T-helper 1 cell treated with Interleukin-12 subunit alpha and Interleukin-12 subunit beta and Interleukin-4 antibody, amounts not matched to agents 30 μg/mL and 1 μg/mL, for 36 hours (primary cell): ENCODE results near the gene AIPL1.

Source experiments
- H3K27ac Mint-ChIP-seq: one replicate; pipeline ENCODE4 v1.8.0; 2021; ENCODE audit warnings: mild to moderate bottlenecking, mixed read lengths
- H3K27me3 Mint-ChIP-seq: one replicate; pipeline ENCODE4 v1.8.0; 2021; ENCODE audit warnings: low read depth, mixed read lengths
- H3K36me3 Mint-ChIP-seq: one replicate; pipeline ENCODE4 v1.8.0; 2021; ENCODE audit warnings: low read depth, mixed read lengths
- H3K4me1 Mint-ChIP-seq: one replicate; pipeline ENCODE4 v1.8.0; 2021; ENCODE audit warnings: low read depth, mixed read lengths
- H3K4me3 Mint-ChIP-seq: one replicate; pipeline ENCODE4 v1.8.0; 2021; ENCODE audit warnings: mild to moderate bottlenecking, moderate library complexity, mixed read lengths
- H3K9me3 Mint-ChIP-seq: one replicate; pipeline ENCODE4 v1.8.0; 2021; ENCODE audit warnings: mixed read lengths

The AIPL1 gene

GRCh38 chr17:6446516-6447100 lies 11.7 kb upstream of the AIPL1 start:
- no peaks in the 10 kb centered on the region for H3K9me3 Mint-ChIP-seq
- H3K4me1 Mint-ChIP-seq = peaks cover 11% of the 10 kb centered on the region
- no peak overlapping the region for H3K4me3 Mint-ChIP-seq
- H3K27me3 Mint-ChIP-seq = peaks cover 7% of the 10 kb centered on the region
- H3K36me3 Mint-ChIP-seq = peaks cover 9% of the 10 kb centered on the region
- no peak overlapping the region for H3K27ac Mint-ChIP-seq

GRCh38 chr17:6444571-6445335 lies 9.8 kb upstream of the AIPL1 start:
- Mint-ChIP-seq H3K4me3 (peak overlapping the region; percentile 97), H3K4me1 (peaks cover 11% of the 10 kb centered on the region), H3K27me3 (peaks cover 22% of the 10 kb centered on the region), H3K9me3 (no peaks in the 10 kb centered on the region), H3K27ac (peak overlapping the region; percentile 83), H3K36me3 (peaks cover 5% of the 10 kb centered on the region)

DNA sequence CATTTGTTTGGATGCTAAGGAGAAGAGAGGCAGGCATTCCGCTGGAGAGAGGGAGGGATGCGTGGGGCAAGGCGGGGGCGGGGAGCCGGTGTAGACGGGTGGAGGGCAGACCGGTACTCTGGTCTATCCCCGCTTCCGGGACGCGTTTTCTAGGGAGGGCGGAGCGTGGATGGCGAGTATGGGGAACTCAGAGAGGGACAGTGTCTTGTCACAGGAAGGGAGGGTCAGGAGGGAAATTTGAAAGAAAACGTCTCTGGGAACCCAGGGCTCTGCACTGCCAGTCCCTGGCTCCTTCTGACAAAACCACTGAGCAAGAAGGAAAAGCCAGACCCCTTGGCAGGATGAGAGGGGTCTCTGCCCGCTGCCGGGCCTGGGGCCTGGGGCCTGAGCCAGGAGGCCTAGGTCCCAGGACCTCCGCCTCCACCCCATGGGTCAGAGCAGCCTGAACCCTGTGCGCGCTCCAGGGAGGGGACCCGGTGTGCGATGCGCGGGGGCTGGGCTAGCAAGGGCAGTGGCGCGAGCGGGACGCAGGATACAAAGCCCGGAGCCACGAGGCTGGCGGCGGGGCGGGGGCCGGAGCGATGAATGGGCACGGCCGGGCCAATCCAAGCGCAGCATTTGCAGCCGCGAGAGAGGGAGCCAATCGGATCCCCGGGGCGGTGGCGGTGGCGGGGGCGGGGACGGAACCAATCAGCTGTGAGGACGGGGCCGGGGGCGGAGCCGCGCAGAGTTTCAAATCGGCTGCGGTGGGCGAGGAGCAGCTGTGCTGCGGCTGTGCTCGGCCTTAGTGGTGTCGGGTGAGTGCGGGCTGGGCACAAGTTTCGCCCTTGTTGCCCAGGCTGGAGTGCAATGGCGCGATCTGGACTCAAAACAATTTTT lies 9.0 kb upstream of the AIPL1 start, which contains the start of gene PIMREG:
Gene PIMREG, plus strand, starts transcription at position 764 of the 879 bp plus-strand sequence. CDS start 656 bp downstream, outside the sequence.
- Mint-ChIP-seq H3K27ac (peak within 1 kb of the TSS; percentile 94), H3K4me1 (peaks cover 11% of the 10 kb centered on the region), H3K36me3 (peaks cover 2% of the 10 kb centered on the region), H3K4me3 (peak within 1 kb of the TSS; percentile 97), H3K9me3 (no peaks in the 10 kb centered on the region), H3K27me3 (peaks cover 30% of the 10 kb centered on the region)

GRCh38 chr17:6442775-6443174 lies 7.9 kb upstream of the AIPL1 start:
- no peak overlapping the region for H3K27ac Mint-ChIP-seq
- H3K9me3 Mint-ChIP-seq = no peaks in the 10 kb centered on the region
- H3K4me1 Mint-ChIP-seq = peaks cover 11% of the 10 kb centered on the region
- peaks cover 2% of the 10 kb centered on the region for H3K36me3 Mint-ChIP-seq
- no peak overlapping the region for H3K4me3 Mint-ChIP-seq
- H3K27me3 Mint-ChIP-seq = peaks cover 38% of the 10 kb centered on the region

DNA sequence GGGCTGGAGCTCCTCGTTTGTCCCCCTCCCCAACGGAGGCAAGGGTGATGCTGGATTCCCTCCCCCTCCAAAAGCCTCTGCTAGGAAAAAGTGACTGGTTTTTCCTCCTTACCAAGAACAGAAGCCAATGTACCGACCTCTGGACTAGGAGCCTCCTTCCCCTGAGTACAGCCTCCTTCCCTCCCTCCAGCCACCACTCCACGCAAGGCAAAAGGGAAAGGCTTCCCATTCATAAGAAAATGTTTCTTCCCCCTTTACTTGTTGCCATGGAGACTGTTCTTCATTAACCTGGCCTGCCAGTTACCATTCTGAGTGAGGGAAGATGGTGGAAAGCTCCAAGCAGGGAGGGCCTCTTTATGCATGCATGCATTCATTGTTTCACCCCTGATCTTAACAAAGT lies 5.0 kb upstream of the AIPL1 start:
- H3K27me3 Mint-ChIP-seq = peaks cover 59% of the 10 kb centered on the region

GRCh38 chr17:6437956-6438355 lies 3.0 kb upstream of the AIPL1 start:
- Mint-ChIP-seq H3K27ac (no peak overlapping the region), H3K36me3 (no peaks in the 10 kb centered on the region), H3K27me3 (peaks cover 74% of the 10 kb centered on the region), H3K4me3 (no peak overlapping the region), H3K9me3 (no peaks in the 10 kb centered on the region), H3K4me1 (peaks cover 1% of the 10 kb centered on the region)

More for the DNA sequence above, 5.0 kb upstream of the AIPL1 start:
- H3K4me1 Mint-ChIP-seq = peaks cover 11% of the 10 kb centered on the region
- no peak overlapping the region for H3K4me3 Mint-ChIP-seq
- no peaks in the 10 kb centered on the region for H3K9me3 Mint-ChIP-seq
- peaks cover 2% of the 10 kb centered on the region for H3K36me3 Mint-ChIP-seq
- H3K27ac Mint-ChIP-seq = no peak overlapping the region

DNA sequence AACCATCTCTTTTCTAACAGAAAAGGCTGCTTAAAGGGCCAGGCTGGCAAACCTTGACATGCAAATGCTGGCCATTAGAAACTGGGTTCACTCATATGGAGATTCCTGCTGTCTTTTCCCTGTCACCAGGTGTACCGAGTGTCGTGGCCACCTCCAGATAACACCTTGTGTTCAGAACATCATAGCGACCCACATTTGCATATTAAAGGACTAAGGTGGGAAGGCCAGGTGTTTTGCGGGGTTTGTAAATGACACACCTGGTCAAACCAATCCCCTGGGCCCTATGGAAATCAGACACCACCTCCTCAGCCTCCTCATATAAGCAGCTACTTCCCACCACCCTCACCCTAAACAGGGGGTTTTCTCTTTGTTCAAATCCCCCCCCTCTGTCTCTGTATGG lies 2.5 kb upstream of the AIPL1 start:
- H3K27me3 Mint-ChIP-seq = peaks cover 76% of the 10 kb centered on the region
- peaks cover 1% of the 10 kb centered on the region for H3K4me1 Mint-ChIP-seq
- H3K4me3 Mint-ChIP-seq = no peak overlapping the region
- no peaks in the 10 kb centered on the region for H3K36me3 Mint-ChIP-seq
- H3K27ac Mint-ChIP-seq = no peak overlapping the region
- no peaks in the 10 kb centered on the region for H3K9me3 Mint-ChIP-seq

DNA sequence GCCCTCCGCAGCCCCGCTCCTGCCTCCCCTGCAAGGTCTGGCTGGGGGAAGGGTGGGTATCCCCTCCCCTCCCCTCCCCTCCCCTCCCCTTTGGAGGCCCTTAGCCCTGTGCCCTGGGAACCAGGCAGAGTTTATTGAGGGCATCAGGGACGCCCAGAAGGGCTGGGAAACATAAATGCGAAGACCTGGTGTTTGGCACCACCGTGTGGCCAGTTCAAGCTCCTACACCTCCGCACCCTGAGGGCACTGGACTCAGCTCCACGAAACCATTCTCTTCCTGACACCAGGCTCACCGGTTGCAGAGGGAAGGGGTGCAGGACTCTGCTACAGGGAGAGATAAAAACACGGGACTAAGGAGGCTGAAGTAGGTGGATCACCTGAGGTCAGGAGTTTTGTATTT lies 1.0 kb upstream of the AIPL1 start:
- Mint-ChIP-seq H3K4me3 (no peak overlapping the region), H3K27me3 (peaks cover 80% of the 10 kb centered on the region), H3K27ac (no peak overlapping the region), H3K36me3 (peaks cover 3% of the 10 kb centered on the region), H3K4me1 (peaks cover 1% of the 10 kb centered on the region), H3K9me3 (peaks cover 10% of the 10 kb centered on the region)

- Mint-ChIP-seq H3K9me3 (peaks cover 20% of the 10 kb centered on the region), H3K27ac (no peak overlapping the region), H3K4me3 (no peak overlapping the region), H3K4me1 (peaks cover 18% of the 10 kb centered on the region), H3K27me3 (peaks cover 65% of the 10 kb centered on the region), H3K36me3 (peaks cover 6% of the 10 kb centered on the region)
These were observed 4.2 kb downstream of the AIPL1 start for GRCh38 chr17:6430769-6431168.

DNA sequence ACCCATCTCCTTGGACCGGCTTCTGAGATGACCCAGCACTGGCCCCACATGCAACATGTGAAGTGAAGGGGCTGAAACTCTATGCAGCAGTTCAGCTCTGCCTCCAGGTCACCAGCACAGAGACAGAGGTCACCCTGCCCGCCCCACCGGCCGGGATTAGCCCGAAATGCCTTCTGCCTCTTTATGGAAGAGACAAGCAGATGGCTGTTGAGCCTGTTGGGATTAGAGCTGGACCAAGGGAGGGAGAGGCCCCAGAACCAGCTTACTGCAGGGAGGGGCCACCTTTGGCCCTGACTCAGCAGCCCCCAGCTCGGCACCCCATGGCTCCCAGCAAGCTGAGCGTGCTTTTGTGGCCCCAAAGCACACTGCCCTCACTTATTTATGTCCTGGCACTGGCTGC lies 5.7 kb downstream of the AIPL1 start:
- peaks cover 6% of the 10 kb centered on the region for H3K36me3 Mint-ChIP-seq
- H3K27ac Mint-ChIP-seq = no peak overlapping the region
- H3K4me3 Mint-ChIP-seq = no peak overlapping the region
- H3K27me3 Mint-ChIP-seq = peaks cover 68% of the 10 kb centered on the region
- H3K4me1 Mint-ChIP-seq = peaks cover 18% of the 10 kb centered on the region
- peaks cover 20% of the 10 kb centered on the region for H3K9me3 Mint-ChIP-seq

DNA sequence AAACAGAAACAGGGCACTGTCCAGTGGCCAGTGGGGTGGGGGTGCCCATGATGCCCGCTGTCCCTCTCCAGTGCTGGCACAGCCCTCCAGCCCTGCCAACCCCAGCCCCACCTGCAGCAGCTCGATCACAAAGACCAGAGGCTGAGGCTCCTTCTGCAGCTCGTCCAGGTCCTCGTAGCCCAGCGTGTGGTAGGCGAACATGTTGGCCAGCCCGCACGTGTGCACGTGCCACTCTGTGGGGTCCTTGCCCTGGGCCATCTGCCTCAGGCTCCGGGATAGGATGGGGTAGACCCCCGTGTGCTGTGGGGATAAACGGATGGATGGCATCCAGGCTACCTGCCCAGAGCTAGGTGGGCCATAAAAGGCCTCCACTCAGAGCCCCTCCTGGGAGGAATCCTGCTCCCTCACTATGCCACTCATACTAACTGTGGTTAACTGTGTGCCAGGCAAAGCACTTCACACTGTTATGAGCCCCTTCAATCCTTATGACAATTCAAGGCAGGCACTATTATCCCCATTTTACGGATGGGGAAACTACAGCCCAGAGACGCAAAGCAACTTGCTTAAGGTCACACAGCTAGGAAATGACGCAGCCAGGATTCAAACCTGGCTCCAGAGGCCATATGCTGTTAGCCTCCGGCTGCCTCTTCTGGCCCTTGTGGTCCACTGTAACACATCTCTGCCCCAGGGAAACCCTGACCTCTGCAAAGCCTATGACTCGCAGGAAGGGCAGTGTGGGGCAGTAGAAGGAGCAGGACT lies 6.5 kb downstream of the AIPL1 start:
- H3K36me3 Mint-ChIP-seq = peaks cover 6% of the 10 kb centered on the region
- H3K9me3 Mint-ChIP-seq = peaks cover 20% of the 10 kb centered on the region
- no peak overlapping the region for H3K27ac Mint-ChIP-seq
- H3K4me3 Mint-ChIP-seq = no peak overlapping the region
- peaks cover 68% of the 10 kb centered on the region for H3K27me3 Mint-ChIP-seq
- H3K4me1 Mint-ChIP-seq = peaks cover 19% of the 10 kb centered on the region

DNA sequence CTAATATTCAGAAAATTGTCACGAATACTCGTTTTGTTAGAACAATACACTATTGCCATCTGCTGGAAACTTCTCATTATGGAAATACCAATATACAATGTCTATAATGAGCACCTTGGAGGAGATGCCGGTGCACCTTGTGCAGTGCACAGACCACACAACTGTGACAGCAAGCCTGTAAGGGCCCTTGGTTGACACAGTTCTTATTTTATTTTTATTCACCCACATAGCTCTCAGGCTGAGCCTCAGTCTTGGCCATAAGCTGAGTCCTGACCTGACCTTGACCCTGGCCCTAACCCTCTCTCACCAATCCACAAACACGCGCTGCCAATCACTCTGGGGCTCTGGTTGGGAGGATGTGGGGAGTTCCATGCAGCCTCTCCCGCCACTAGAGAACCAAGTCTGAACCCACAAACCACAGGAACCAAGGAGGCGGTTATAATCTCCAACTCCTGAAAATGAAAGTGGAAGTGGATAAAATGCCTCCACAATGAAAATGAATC lies 7.6 kb downstream of the AIPL1 start:
- H3K9me3 Mint-ChIP-seq = peaks cover 20% of the 10 kb centered on the region
- peaks cover 19% of the 10 kb centered on the region for H3K4me1 Mint-ChIP-seq
- peaks cover 6% of the 10 kb centered on the region for H3K36me3 Mint-ChIP-seq
- peaks cover 69% of the 10 kb centered on the region for H3K27me3 Mint-ChIP-seq
- H3K4me3 Mint-ChIP-seq = peak overlapping the region; percentile 79
- H3K27ac Mint-ChIP-seq = peak overlapping the region; percentile 95

GRCh38 chr17:6426356-6427101 lies 8.4 kb downstream of the AIPL1 start:
- Mint-ChIP-seq H3K36me3 (peaks cover 4% of the 10 kb centered on the region), H3K4me1 (peaks cover 19% of the 10 kb centered on the region), H3K27ac (no peak overlapping the region), H3K27me3 (peaks cover 67% of the 10 kb centered on the region), H3K4me3 (no peak overlapping the region), H3K9me3 (peaks cover 14% of the 10 kb centered on the region)
